NCI-H2081 treated with DMSO at 0.1 percent for 48 hours (cell line): ENCODE measurements around the gene METTL24.
"Not testable (repeated sequence)": the region's sequence is repeated elsewhere in the genome, so short reads cannot be mapped to it uniquely, and the experiment has no call there.

Experiments used
- DNase-seq: peaks from one replicate; lab custom pipeline; 2025; lab: John Stamatoyannopoulos, UW

The METTL24 gene

GRCh38 chr6:110310861-110311446, 47.2 kb downstream of the METTL24 start:
- DNase-seq: no peak

- DNase-seq: not testable (repeated sequence)
Observed at GRCh38 chr6:110309432-110309831, 48.7 kb downstream of the METTL24 start.

- no peak for DNase-seq
Observed at GRCh38 chr6:110307368-110307767, 50.8 kb downstream of the METTL24 start.

- DNase-seq: not testable (repeated sequence)
Observed at GRCh38 chr6:110305832-110306231, 52.3 kb downstream of the METTL24 start.

GRCh38 chr6:110303692-110304091, 54.5 kb downstream of the METTL24 start:
- not testable (repeated sequence) for DNase-seq

- DNase-seq: no peak
Observed at GRCh38 chr6:110298916-110299315, 59.2 kb downstream of the METTL24 start.

GRCh38 chr6:110298411-110298810, 59.7 kb downstream of the METTL24 start:
- no peak for DNase-seq

- DNase-seq: no peak
Observed at GRCh38 chr6:110296241-110297025, 61.7 kb downstream of the METTL24 start.

- DNase-seq: no peak
Observed at GRCh38 chr6:110295451-110296165, 62.5 kb downstream of the METTL24 start.

GRCh38 chr6:110287462-110288341, 70.4 kb downstream of the METTL24 start:
- DNase-seq: no peak

GRCh38 chr6:110285306-110286060, 72.7 kb downstream of the METTL24 start:
- no peak for DNase-seq

- DNase-seq: no peak
Observed at GRCh38 chr6:110284855-110285254, 73.3 kb downstream of the METTL24 start.

GRCh38 chr6:110283657-110284056, 74.5 kb downstream of the METTL24 start:
- no peak for DNase-seq

- DNase-seq: no peak
Observed at GRCh38 chr6:110282412-110282811, 75.7 kb downstream of the METTL24 start.

GRCh38 chr6:110277100-110277665, 81.0 kb downstream of the METTL24 start:
- no peak for DNase-seq

- DNase-seq: not testable (repeated sequence)
Observed at GRCh38 chr6:110272781-110273180, 85.4 kb downstream of the METTL24 start.

- no peak for DNase-seq
Observed at GRCh38 chr6:110271732-110272022, 86.5 kb downstream of the METTL24 start.

- DNase-seq: no peak
Observed at GRCh38 chr6:110270165-110270564, 88.0 kb downstream of the METTL24 start.

GRCh38 chr6:110269623-110270022, 88.5 kb downstream of the METTL24 start:
- no peak for DNase-seq

GRCh38 chr6:110266996-110267395, 91.2 kb downstream of the METTL24 start:
- no peak for DNase-seq

GRCh38 chr6:110265273-110265672, 92.9 kb downstream of the METTL24 start:
- DNase-seq: no peak
